NCI-H774 (cell line): ENCODE data around the gene FMC1.
A peak's percentile ranks its signal among the peaks of the same experiment; 100 is the strongest.
"Not testable (repeated sequence)": the region's sequence is repeated elsewhere in the genome, so short reads cannot be mapped to it uniquely, and the experiment has no call there.

Source experiments
- DNase-seq: peaks from one replicate; lab custom pipeline; 2025; lab: John Stamatoyannopoulos, UW

The FMC1 gene

GRCh38 chr7:139340037-139340807 is 915 bp upstream of the FMC1 start:
- DNase-seq, result peak; percentile 97

- DNase-seq, result no peak
Measured at GRCh38 chr7:139340808-139341057, 404 bp upstream of the FMC1 start.

GRCh38 chr7:139341776-139342226 is 664 bp downstream of the FMC1 start:
- DNase-seq, result no peak

GRCh38 chr7:139345042-139345441 is 3.9 kb downstream of the FMC1 start:
- DNase-seq, result no peak

GRCh38 chr7:139351027-139351426 is 9.9 kb downstream of the FMC1 start:
- no peak for DNase-seq

GRCh38 chr7:139354729-139355128 is 13.6 kb downstream of the FMC1 start:
- DNase-seq, result no peak

- no peak for DNase-seq
Measured at GRCh38 chr7:139355320-139355719, 14.2 kb downstream of the FMC1 start.

GRCh38 chr7:139357729-139358506 is 16.8 kb downstream of the FMC1 start:
- not testable (repeated sequence) for DNase-seq

GRCh38 chr7:139358541-139359365 is 17.6 kb downstream of the FMC1 start:
- DNase-seq, result peak; percentile 18

GRCh38 chr7:139359366-139360209 is 18.5 kb downstream of the FMC1 start, which contains the start of gene LUC7L2:
Gene LUC7L2, plus strand, starts transcription at chr7:139359894. Its CDS starts 368 bp downstream, at chr7:139360262.
- peak; percentile 98 for DNase-seq

GRCh38 chr7:139360210-139360947 is 19.2 kb downstream of the FMC1 start:
- peak; percentile 93 for DNase-seq

- no peak for DNase-seq
Measured at GRCh38 chr7:139360948-139361307, 19.8 kb downstream of the FMC1 start.

GRCh38 chr7:139361523-139361922 is 20.4 kb downstream of the FMC1 start:
- DNase-seq, result no peak

- no peak for DNase-seq
Measured at GRCh38 chr7:139362302-139362701, 21.2 kb downstream of the FMC1 start.

- no peak for DNase-seq
Measured at GRCh38 chr7:139362981-139363380, 21.8 kb downstream of the FMC1 start.

- no peak for DNase-seq
Measured at GRCh38 chr7:139365336-139365735, 24.2 kb downstream of the FMC1 start.

GRCh38 chr7:139366400-139366799 is 25.3 kb downstream of the FMC1 start:
- no peak for DNase-seq

GRCh38 chr7:139367438-139368155 is 26.5 kb downstream of the FMC1 start:
- DNase-seq, result no peak

- no peak for DNase-seq
Measured at GRCh38 chr7:139370301-139370942, 29.3 kb downstream of the FMC1 start.

GRCh38 chr7:139370943-139371313 is 29.8 kb downstream of the FMC1 start:
- DNase-seq, result no peak
